Measurements from ENCODE around the gene APBA2.

DNA sequence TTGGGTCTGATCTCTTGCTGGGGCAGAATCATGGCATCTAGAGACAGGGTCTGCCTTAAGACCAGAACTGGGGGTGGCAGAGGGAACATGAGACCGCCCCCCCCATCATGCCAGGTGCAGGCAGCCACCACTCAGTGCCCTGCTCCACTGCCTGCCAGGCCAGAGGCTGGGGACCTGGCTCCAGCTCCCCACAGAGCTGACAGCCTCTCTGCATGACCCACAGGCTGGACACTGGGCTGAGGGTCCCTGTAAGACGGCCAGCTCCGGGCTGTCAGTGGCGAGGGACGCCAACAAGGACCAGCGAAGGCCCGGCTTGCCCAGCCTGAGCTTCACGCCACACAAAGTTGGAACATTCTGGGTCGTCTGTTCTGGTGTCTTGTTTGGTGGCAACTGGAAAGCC is 238.2 kb downstream of the APBA2 start:
- TF ChIP-seq EZH2 (IDR thresholded peaks at IDR 0.05; ENCODE audit: borderline replicate concordance, control insufficient read depth, low read depth, low read length): no peak
- no peak for TF ChIP-seq CTCF (IDR thresholded peaks at IDR 0.05 in 2 of 3, conservative IDR thresholded peaks at IDR 0.05 in 1 of 3; ENCODE audit: control insufficient read depth in 2 of 3, extremely low read depth in 1 of 3, insufficient read depth in 1 of 3, low read depth in 3 of 3, low read length in 3 of 3)
- TF ChIP-seq POLR2A (IDR thresholded peaks at IDR 0.05; ENCODE audit: low read depth, low read length): no peak
- TF ChIP-seq NR2C2 (IDR thresholded peaks at IDR 0.05; ENCODE audit: borderline replicate concordance, control insufficient read depth, insufficient read length, low read depth): no peak
- TF ChIP-seq, protein P1, sequence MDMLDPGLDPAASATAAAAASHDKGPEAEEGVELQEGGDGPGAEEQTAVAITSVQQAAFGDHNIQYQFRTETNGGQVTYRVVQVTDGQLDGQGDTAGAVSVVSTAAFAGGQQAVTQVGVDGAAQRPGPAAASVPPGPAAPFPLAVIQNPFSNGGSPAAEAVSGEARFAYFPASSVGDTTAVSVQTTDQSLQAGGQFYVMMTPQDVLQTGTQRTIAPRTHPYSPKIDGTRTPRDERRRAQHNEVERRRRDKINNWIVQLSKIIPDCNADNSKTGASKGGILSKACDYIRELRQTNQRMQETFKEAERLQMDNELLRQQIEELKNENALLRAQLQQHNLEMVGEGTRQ (IDR thresholded peaks at IDR 0.05; ENCODE audit: borderline replicate concordance, low read depth, low read length): no peak
